HFFc6 (cell line): Measurements from ENCODE around the gene NELFCD. TPM values are rescaled to one million over a fixed set of nuclear protein-coding genes. Genes with fewer than 3 reads are reported as not detected.

Source experiments
- DNase-seq: peaks from one replicate; pipeline ENCODE4 v3.0.0-alpha.2; 2018
- H3K27ac Mint-ChIP-seq: 2 replicates; pipeline ENCODE4 v1.8.0; 2020; ENCODE audit warnings: mild to moderate bottlenecking, mixed read lengths
- H3K27me3 Mint-ChIP-seq: 2 replicates; pipeline ENCODE4 v1.8.0; 2021; ENCODE audit warnings: mild to moderate bottlenecking, moderate library complexity, mixed read lengths; ENCODE audit not compliant: insufficient read depth
- H3K36me3 Mint-ChIP-seq: 2 replicates; pipeline ENCODE4 v1.8.0; 2021; ENCODE audit warnings: low read depth, mixed read lengths
- H3K4me1 Mint-ChIP-seq: 2 replicates; pipeline ENCODE4 v1.8.0; 2020; ENCODE audit warnings: low read depth, mixed read lengths
- H3K4me3 Mint-ChIP-seq: 2 replicates; pipeline ENCODE4 v1.8.0; 2020; ENCODE audit warnings: mild to moderate bottlenecking, moderate library complexity, mixed read lengths
- H3K9me3 Mint-ChIP-seq: 2 replicates; pipeline ENCODE4 v1.8.0; 2020; ENCODE audit warnings: mild to moderate bottlenecking, mixed read lengths
- total RNA-seq, 6 experiments: library from RNA; stranded (reverse); fragmentation: NEBNext Ultra II Directional; extraction: Animal tissue kit (Norgen Biotek cat#: 25700); gene quantifications; 2 replicates in 1 of 6; 3 replicates in 5 of 6; pipeline ENCODE4 v1.2.3, GENCODE V29; 2021
- TF ChIP-seq, protein P1 (sequence below): fragments of 200-600 bp; sonication (generic); IDR thresholded peaks from 2 replicates; pipeline ENCODE4 v1.5.0; 2021; ENCODE audit warnings: antibody characterized with exemption, mild to moderate bottlenecking

Gene NELFCD
- total RNA-seq, 6 experiments from 2014 or later: 52.3 to 64.0 (median 62.1) TPM

DNA sequence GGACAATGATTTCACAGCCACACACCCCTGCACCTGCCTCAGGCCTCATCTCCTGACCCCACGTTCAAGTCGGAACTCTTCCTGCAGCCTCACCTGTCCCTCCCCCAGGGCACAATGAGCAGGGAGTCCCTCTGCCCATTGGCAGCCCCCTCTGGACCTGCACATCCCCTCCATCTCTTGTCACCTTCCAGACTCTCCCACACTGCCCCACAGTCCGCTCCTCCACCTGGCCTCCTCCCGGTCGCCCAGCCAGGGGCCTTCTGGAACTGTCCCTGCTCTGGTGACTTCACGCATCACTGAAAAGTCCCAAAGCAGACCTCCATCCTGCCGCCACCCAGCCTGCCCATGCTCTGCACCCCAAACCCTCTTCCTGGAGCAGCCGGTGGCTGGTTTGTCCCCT, 21.3 kb downstream of the NELFCD start:
- H3K9me3 Mint-ChIP-seq: no peaks in the 10 kb centered on the region
- peaks cover 18% of the 10 kb centered on the region for H3K36me3 Mint-ChIP-seq
- DNase-seq: no peak
- peaks cover 20% of the 10 kb centered on the region for H3K4me1 Mint-ChIP-seq
- H3K27me3 Mint-ChIP-seq: no peaks in the 10 kb centered on the region; the same call in 1 of the 2 replicates
- H3K4me3 Mint-ChIP-seq: no peak overlapping the region
- no peak overlapping the region for H3K27ac Mint-ChIP-seq
- TF ChIP-seq, protein P1, sequence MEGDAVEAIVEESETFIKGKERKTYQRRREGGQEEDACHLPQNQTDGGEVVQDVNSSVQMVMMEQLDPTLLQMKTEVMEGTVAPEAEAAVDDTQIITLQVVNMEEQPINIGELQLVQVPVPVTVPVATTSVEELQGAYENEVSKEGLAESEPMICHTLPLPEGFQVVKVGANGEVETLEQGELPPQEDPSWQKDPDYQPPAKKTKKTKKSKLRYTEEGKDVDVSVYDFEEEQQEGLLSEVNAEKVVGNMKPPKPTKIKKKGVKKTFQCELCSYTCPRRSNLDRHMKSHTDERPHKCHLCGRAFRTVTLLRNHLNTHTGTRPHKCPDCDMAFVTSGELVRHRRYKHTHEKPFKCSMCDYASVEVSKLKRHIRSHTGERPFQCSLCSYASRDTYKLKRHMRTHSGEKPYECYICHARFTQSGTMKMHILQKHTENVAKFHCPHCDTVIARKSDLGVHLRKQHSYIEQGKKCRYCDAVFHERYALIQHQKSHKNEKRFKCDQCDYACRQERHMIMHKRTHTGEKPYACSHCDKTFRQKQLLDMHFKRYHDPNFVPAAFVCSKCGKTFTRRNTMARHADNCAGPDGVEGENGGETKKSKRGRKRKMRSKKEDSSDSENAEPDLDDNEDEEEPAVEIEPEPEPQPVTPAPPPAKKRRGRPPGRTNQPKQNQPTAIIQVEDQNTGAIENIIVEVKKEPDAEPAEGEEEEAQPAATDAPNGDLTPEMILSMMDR: no peak

DNA sequence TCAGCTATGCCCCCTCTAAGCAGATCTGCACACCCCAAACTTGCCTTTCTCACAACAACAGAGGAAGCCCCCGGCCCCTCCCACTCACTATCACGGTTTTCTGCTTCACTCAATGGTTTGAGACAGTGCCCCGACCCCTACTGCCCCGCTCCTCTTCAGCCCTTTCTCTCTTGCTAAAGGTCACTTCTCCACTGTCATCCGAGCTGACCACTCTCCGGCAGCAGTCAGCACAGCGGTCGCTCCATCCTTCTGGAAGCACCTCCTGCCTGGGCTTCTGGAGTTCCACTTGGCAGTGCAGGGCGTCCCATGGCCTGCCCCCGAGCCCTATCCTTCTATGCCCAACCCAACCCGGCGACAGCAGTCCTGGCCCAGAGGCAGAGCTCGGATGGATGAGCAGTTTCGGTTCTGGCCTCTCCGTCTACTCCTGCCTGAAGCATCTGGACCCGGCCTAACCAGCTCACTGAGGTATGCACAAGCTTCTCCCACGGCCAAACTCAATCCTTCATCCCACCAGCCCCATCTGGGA, 21.9 kb downstream of the NELFCD start:
- H3K4me1 Mint-ChIP-seq: peaks cover 20% of the 10 kb centered on the region
- H3K36me3 Mint-ChIP-seq: peaks cover 13% of the 10 kb centered on the region
- no peak overlapping the region for H3K4me3 Mint-ChIP-seq
- TF ChIP-seq, protein P1: no peak
- no peaks in the 10 kb centered on the region for H3K9me3 Mint-ChIP-seq
- H3K27ac Mint-ChIP-seq: no peak overlapping the region
- DNase-seq: no peak
- no peaks in the 10 kb centered on the region; the same call in 1 of the 2 replicates for H3K27me3 Mint-ChIP-seq

DNA sequence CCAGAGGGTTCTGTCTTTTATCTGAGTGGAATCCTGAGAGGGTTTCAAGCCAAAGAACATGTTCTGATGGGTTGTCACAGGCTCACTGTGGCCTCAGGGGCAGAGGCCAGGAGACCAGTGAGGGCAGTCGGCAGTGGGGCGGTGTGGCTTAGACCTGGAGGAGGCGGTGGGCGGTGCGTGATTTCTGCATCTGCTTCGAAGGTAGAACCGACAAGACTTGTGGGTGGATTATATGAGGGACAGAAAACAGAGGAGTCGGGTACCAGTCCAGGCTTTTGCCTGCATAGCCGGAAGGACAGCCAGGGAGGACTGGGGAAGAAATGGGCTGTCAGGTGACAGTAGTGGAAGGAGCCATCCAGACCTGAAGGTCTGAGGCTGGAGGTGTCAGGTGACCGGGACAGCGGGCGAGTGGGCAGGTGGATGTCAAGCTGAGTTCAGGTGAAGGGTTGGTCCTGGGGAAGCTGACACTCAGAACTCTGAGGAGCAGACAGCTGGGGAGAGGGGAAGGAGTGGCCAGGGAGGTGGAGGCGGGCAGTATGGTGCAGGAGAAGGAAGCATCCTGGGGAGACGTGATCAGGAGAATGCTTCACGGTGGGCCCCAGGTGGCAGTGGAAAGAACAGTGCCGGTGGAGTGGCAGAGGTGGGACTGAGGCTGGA, 22.9 kb downstream of the NELFCD start:
- H3K36me3 Mint-ChIP-seq: peaks cover 13% of the 10 kb centered on the region
- TF ChIP-seq, protein P1: no peak

DNA sequence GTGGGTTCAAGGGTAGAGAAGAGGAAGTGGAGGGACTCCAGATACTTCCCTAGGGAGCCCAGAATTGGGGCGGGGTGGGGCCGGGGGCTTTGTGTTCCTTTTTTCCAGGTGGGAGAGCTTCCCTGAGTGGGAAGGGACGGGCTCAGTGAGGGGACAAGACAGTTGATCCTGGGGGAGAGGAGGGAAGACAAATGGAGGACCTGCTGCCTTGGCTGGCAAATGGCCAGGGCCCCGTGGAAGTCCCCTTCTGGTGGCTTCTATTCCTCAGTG, 23.4 kb downstream of the NELFCD start:
- no peaks in the 10 kb centered on the region for H3K9me3 Mint-ChIP-seq
- peak overlapping the region; percentile 10; the same call in 1 of the 2 replicates for H3K27ac Mint-ChIP-seq
- TF ChIP-seq, protein P1: no peak
- peaks cover 13% of the 10 kb centered on the region for H3K36me3 Mint-ChIP-seq
- H3K4me3 Mint-ChIP-seq: no peak overlapping the region
- no peaks in the 10 kb centered on the region; the same call in 1 of the 2 replicates for H3K27me3 Mint-ChIP-seq
- H3K4me1 Mint-ChIP-seq: peaks cover 20% of the 10 kb centered on the region
- DNase-seq: no peak

More for the DNA sequence above, 22.9 kb downstream of the NELFCD start:
- no peaks in the 10 kb centered on the region; the same call in 1 of the 2 replicates for H3K27me3 Mint-ChIP-seq
- no peaks in the 10 kb centered on the region for H3K9me3 Mint-ChIP-seq
- H3K4me1 Mint-ChIP-seq: peaks cover 20% of the 10 kb centered on the region
- peak overlapping the region; percentile 10; the same call in 1 of the 2 replicates for H3K27ac Mint-ChIP-seq
- H3K4me3 Mint-ChIP-seq: no peak overlapping the region
- DNase-seq: no peak

DNA sequence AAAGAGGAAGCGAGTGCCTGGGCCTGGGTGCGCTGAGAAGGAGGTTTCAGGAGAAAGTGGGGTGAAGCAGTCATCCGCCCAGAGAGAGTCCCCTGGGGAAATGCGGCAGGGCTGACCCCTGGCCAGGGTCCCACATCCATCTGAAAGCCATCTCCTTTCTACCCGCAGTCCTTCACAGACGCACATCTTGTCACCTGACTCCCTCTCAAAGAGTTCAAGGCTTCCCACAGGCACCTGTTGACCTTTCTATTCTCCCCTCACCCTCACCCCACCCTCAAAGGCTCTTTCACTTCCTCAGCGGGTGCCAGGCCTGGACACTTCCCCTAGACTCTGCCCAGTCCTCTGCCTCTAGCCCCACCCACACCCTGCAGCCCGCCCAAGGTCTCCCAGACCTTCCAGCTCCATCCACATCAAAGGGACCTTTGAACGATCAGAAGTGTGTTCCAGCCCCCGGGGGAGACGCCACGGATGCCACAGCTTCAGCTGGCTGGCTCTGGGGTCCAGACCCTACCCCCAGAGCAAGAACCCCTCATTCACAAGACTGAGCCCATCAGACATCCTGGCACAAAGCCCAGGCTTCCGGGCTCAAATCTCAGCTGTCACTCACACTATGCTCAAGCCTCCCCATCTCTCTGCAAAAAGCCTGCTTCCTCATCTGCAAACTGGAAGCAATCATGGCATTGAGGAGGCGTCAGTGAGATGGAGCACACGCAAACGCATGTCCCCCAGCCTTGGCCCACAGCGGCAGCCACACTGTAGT, 23.9 kb downstream of the NELFCD start:
- no peaks in the 10 kb centered on the region for H3K9me3 Mint-ChIP-seq
- TF ChIP-seq, protein P1: no peak
- no peak overlapping the region; the same call in none of the 2 replicates for H3K27ac Mint-ChIP-seq
- peak overlapping the region; percentile 87 for H3K4me3 Mint-ChIP-seq
- no peak for DNase-seq
- peaks cover 21% of the 10 kb centered on the region for H3K4me1 Mint-ChIP-seq
- H3K27me3 Mint-ChIP-seq: no peaks in the 10 kb centered on the region; the same call in 1 of the 2 replicates
- peaks cover 13% of the 10 kb centered on the region for H3K36me3 Mint-ChIP-seq
